Activated T-helper 17 cell treated with anti-CD3 and anti-CD28 coated beads, Interleukin-2, amount 50 U/mL, for 72 hours (primary cell): ENCODE results near the gene IRAK4. TPM values are rescaled to one million over a fixed set of nuclear protein-coding genes. Genes with fewer than 3 reads are reported as not detected.

Experiments
- ATAC-seq: fragments of 150-1000 bp; cut with Tn5 transposase; replicated peaks from 2 replicates; pipeline ENCODE4 v1.10.0; 2021; ENCODE audit warnings: mild to moderate bottlenecking, moderate library complexity
- H3K27ac Mint-ChIP-seq: one replicate; pipeline ENCODE4 v1.8.0; 2022; ENCODE audit warnings: mixed read lengths
- H3K27me3 Mint-ChIP-seq: one replicate; pipeline ENCODE4 v1.8.0; 2022; ENCODE audit warnings: mixed read lengths
- H3K36me3 Mint-ChIP-seq: one replicate; pipeline ENCODE4 v1.8.0; 2022; ENCODE audit warnings: low read depth, mild to moderate bottlenecking, mixed read lengths
- H3K4me1 Mint-ChIP-seq: one replicate; pipeline ENCODE4 v1.8.0; 2022; ENCODE audit warnings: mixed read lengths
- H3K4me3 Mint-ChIP-seq: one replicate; pipeline ENCODE4 v1.8.0; 2022; ENCODE audit warnings: mild to moderate bottlenecking, mixed read lengths
- H3K9me3 Mint-ChIP-seq: one replicate; pipeline ENCODE4 v1.8.0; 2022; ENCODE audit warnings: mixed read lengths
- total RNA-seq, 2 donors: library from RNA; stranded (reverse); gene quantifications; one replicate each; pipeline ENCODE4 v1.2.3, GENCODE V29; 2022

IRAK4 gene
- total RNA-seq, 2 donors from 2014 or later, result 26.3 to 29.4 TPM

DNA sequence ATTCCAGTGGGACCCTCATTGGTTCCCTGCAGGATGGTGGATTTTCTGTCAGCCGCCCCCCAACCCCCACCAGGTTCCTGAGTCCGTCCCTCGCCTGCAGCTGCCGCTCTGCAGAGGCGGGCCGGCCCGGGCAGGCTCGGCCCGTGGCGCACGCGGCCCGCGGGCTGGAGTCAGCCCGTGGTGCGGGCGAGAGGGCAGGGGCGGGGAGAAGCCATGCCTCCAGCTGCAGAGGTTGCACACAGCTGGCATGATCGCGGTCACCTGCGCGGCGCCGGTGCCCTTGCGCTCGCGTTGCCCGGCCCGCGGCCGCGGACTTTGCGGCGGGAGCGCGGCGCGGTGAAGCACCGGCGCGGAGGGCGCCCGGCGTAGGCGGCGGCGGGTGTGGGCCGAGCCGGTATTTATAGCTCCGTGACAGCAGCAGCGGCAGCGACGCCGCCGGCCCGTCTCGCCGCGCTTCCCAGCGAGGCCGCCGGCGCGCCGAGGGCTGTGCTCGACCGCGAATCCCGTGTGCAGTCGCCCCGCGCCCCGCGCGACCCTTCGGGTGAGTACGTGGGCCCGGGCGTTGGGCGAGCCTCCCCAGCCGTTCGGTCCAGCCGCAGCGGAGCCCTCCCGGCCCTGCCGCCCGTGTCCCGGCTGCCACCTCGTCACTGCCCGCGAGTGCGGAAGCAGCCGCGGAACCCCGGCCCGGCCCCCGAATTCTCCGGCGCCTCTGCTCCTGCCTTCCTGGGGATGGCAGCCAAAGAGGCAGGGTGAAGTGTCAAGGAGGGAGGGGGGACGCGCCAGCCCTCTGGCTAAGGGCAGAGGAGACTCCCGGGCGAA, 77.1 kb downstream of the IRAK4 start, which contains the start of gene TMEM117:
Gene TMEM117 (plus strand): TSS at position 426 of the 819 bp plus-strand sequence.
- Mint-ChIP-seq H3K4me3 (peak within 1 kb of the TSS; percentile 83), H3K9me3 (no peaks in the 10 kb centered on the region), H3K4me1 (peaks cover 35% of the 10 kb centered on the region), H3K27ac (peak within 1 kb of the TSS; percentile 78), H3K27me3 (no peaks in the 10 kb centered on the region), H3K36me3 (no peaks in the 10 kb centered on the region)
- ATAC-seq, result peak; percentile 69

DNA sequence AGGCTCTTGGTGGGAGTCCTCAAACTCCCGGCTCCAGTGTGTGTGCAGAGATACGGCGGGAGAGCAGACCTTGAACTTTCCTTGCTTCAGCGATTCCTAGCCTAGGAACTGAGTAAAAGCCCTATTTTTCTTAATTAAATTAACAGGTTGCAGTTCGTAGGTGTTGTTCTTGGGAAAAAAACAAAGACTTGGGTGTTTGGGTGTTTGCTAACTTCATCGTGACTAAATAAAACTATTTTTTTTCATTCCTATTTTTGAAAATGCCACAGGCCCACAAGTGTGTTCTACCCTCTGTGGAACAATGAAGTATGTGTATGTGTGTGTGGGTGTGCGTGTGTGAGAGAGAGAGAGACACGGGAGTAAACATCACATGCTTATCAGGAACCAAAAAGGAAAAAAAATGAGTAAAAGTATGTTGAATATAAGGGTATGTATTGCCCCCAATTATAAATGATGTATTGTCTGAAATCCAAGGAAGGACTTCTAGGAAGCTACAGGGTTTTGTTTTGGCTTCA, 77.8 kb downstream of the IRAK4 start:
- H3K4me3 Mint-ChIP-seq, result peak overlapping the region; percentile 79
- H3K36me3 Mint-ChIP-seq, result no peaks in the 10 kb centered on the region
- H3K9me3 Mint-ChIP-seq, result no peaks in the 10 kb centered on the region
- ATAC-seq, result peak; percentile 29
- no peaks in the 10 kb centered on the region for H3K27me3 Mint-ChIP-seq
- H3K27ac Mint-ChIP-seq, result peak overlapping the region; percentile 78
- H3K4me1 Mint-ChIP-seq, result peaks cover 35% of the 10 kb centered on the region

Other genes with a start within 250 kb of the IRAK4 start
- under 1 TPM in 1 of 2 donors, not detected in 1; 0.05 TPM for gene ADAMTS20, start 206.7 kb upstream of the IRAK4 start, total RNA-seq
- gene PUS7L, start 161 bp upstream of the IRAK4 start, total RNA-seq, result 10 to 100 TPM; 18.6 to 22.4 TPM
- 10 to 100 TPM; 12.7 to 30.2 TPM for gene TWF1, start 47.4 kb downstream of the IRAK4 start, total RNA-seq
- 1 to 10 TPM; 2.8 to 4.2 TPM for gene TMEM117, start 77.1 kb downstream of the IRAK4 start, total RNA-seq